Heart left ventricle (tissue), 16 donors: Measurements from ENCODE around the gene PIK3IP1. TPM values are rescaled to one million over a fixed set of nuclear protein-coding genes. Genes with fewer than 3 reads are reported as not detected.
A peak's percentile ranks its signal among the peaks of the same experiment; 100 is the strongest.

Experiments used
- ATAC-seq, 4 donors: fragments of 200-7000 bp; cut with Tn5 transposase; one replicate each; pipeline ENCODE4 v1.9.1; 2020 to 2022; ENCODE audit warnings: moderate library complexity in 4 of 4, mild to moderate bottlenecking in 3 of 4, moderate number of reproducible peaks in 1 of 4
- DNase-seq, 5 donors: peaks; one replicate each; pipeline ENCODE4 v3.0.0-alpha.2; 2020
- H3K27ac ChIP-seq, 12 donors: fragments of 200-600 bp; sonication (generic) in 4 of 12; one replicate each; pipeline versions ENCODE4 v1.5.0 to v1.8.0; 2016 to 2022; ENCODE audit warnings: mild to moderate bottlenecking in 2 of 12
- H3K27me3 ChIP-seq, 9 donors: fragments of 200-600 bp; sonication (generic) in 2 of 9; one replicate each; pipeline versions ENCODE4 v1.5.1 to v1.8.0; 2016 to 2022; ENCODE audit warnings: mild to moderate bottlenecking in 3 of 9
- H3K36me3 ChIP-seq, 9 donors: fragments of 200-600 bp; sonication (generic) in 2 of 9; one replicate each; pipeline versions ENCODE4 v1.5.0 to v1.8.0; 2018 to 2022; ENCODE audit warnings: mild to moderate bottlenecking in 2 of 9
- H3K4me1 ChIP-seq, 12 donors: fragments of 200-600 bp; sonication (generic) in 4 of 12; one replicate each; pipeline versions ENCODE4 v1.5.0 to v1.8.0; 2016 to 2022; ENCODE audit warnings: mild to moderate bottlenecking in 3 of 12
- H3K4me3 ChIP-seq, 12 donors: fragments of 200-600 bp; sonication (generic) in 4 of 12; one replicate each; pipeline versions ENCODE4 v1.5.0 to v1.8.0; 2017 to 2022; ENCODE audit warnings: mild to moderate bottlenecking in 9 of 12, moderate library complexity in 4 of 12
- H3K9me3 ChIP-seq, 12 donors: fragments of 200-600 bp; sonication (generic) in 4 of 12; one replicate each; pipeline versions ENCODE4 v1.5.0 to v1.8.0; 2016 to 2022; ENCODE audit warnings: mild to moderate bottlenecking in 1 of 12
- CTCF ChIP-seq, 12 donors: fragments of 200-600 bp; sonication (generic) in 4 of 12; IDR thresholded peaks; one replicate each; pipeline versions ENCODE4 v1.5.0 to v1.8.0; 2018 to 2022; ENCODE audit warnings: antibody characterized with exemption in 12 of 12, mild to moderate bottlenecking in 5 of 12
- POLR2A ChIP-seq, 2 donors: fragments of 450-650 bp; IDR thresholded peaks; one replicate each; pipeline ENCODE4 v1.6.1; 2017; ENCODE audit warnings: antibody characterized with exemption in 2 of 2, mild to moderate bottlenecking in 2 of 2, moderate library complexity in 2 of 2
- WGBS, 4 donors: extraction: QIAGEN DNeasy Blood & Tissue Kit in 2 of 4; methylation state at CpG; one replicate each; pipeline versions ENCODE4 v1.1.5 to v1.1.7; 2013 to 2018; 5-methylcytosine and 5-hydroxymethylcytosine counted together
- intact Hi-C, 10 donors: fragments of 100-400 bp; cut with DNase I; formaldehyde crosslinking; loops; one replicate each; pipeline versions ENCODE4 v1.11.1 to v1.14.2; 2022
- polyA plus RNA-seq, 2 donors: library from polyadenylated mRNA; stranded (reverse); fragments of 200-250 nt; gene quantifications; one replicate each; pipeline ENCODE4 v1.2.3, GENCODE V29; 2013
- total RNA-seq, 9 donors: library from RNA; depleted of rRNA in 2 of 9; stranded (reverse); fragments of >200 nt in 2 of 9; fragmentation: NEBNext Ultra II Directional in 3 of 9; extraction: Animal tissue kit (Norgen Biotek cat#: 25700) in 3 of 9; gene quantifications; one replicate each; pipeline versions ENCODE4 v1.1.0 to v1.2.4, GENCODE V29; 2016 to 2023
- donor health status: ischemic (EF 13 %, LVEDD 7.1; RV severe dilation, severe dysfunction).
- donor health status: healthy with polysubstance abuse.
- donor health status: DM: no; HTN: yes; CAD: no.
- donor health status: DM: no; HTN: no; CAD: no.
- donor health status: ischemic (EF 25% LVEDD 6.9; RV normal size, moderate dysfunction).
- donor health status: ischemic (EF 25% LVEDD 5.7; RV mildly dilated, moderate dysfunction).
- donor health status: healthy.
- donor health status: DM: yes; HTN: yes; CAD: no.
- donor health status: ischemic (EF 35%, LVEDD 5.7; RV mildly dilated, moderate dysfunction).
- donor health status: nonischemic (EF 11% LVEDD 7.7; RV severe dilation, severe dysfunction).
- donor health status: DM: yes; HTN: yes; CAD: no.
- donor health status: PGD.
- donor health status: ischemic (EF 29% LVEDD 5.4; RV normal size, mild dysfunction).
- donor health status: nonischemic (EF 23%, LVEDD 6.1; RV moderate dilation, normal function).

PIK3IP1 gene
- total and polyA plus RNA-seq, 11 donors = 3.8 to 40.7 (median 16.9) TPM

- Histone ChIP-seq H3K4me1 (peaks cover 2 to 80% (median 50%) of the 10 kb centered on the region in 12 donors), H3K27me3 (no peaks in the 10 kb centered on the region), H3K27ac (peak overlapping the region; percentile 75 to 99 (median 96)), H3K9me3 (no peaks in the 10 kb centered on the region), H3K36me3 (peaks cover 0 to 42% (median 33%) of the 10 kb centered on the region in 9 donors), H3K4me3 (peak overlapping the region; percentile 43 to 93 (median 70))
- 0 to 1% (median 1%) methylated on average over 31 to 95 of the region's 95 CpGs for WGBS, 4 donors
- intact Hi-C loops = loop anchor here in 3 of 10 donors (5.0 to 10.0 kb wide), 2 partner anchors 78 to 686 kb away; partner anchors contain the start of genes LIMK2 (in 2 of the 3) and TCN2 (in 1 of the 3)
- DNase-seq (peak; percentile 94 to 98 (median 97)), ATAC-seq (peak; percentile 90 to 94 (median 92))
- TF ChIP-seq POLR2A (IDR thresholded peaks at IDR 0.05) = peak; percentile 85 to 95
- TF ChIP-seq CTCF (IDR thresholded peaks at IDR 0.05) = no peak
Measured at GRCh38 chr22:31290494-31291471, 1.5 kb downstream of the PIK3IP1 start.

- no peaks in the 10 kb centered on the region for H3K27me3 ChIP-seq
- peaks cover 3 to 80% (median 47%) of the 10 kb centered on the region in 12 donors for H3K4me1 ChIP-seq
- 83 to 87% (median 84%) methylated on average over 13 of the region's 13 CpGs for WGBS, 4 donors
- H3K4me3 ChIP-seq = peak overlapping the region in 7 of 12 donors; percentile 60 to 93 (median 74)
- H3K9me3 ChIP-seq = no peaks in the 10 kb centered on the region
- DNase-seq (no peak), ATAC-seq (no peak)
- intact Hi-C loops = no loop called here
- peak overlapping the region in 10 of 12 donors; percentile 87 to 99 (median 96) for H3K27ac ChIP-seq
- TF ChIP-seq CTCF (IDR thresholded peaks at IDR 0.05) (no peak), POLR2A (IDR thresholded peaks at IDR 0.05) (no peak)
- peaks cover 0 to 56% (median 46%) of the 10 kb centered on the region in 9 donors for H3K36me3 ChIP-seq
Measured at GRCh38 chr22:31289344-31289743, 2.9 kb downstream of the PIK3IP1 start.

- TF ChIP-seq POLR2A (IDR thresholded peaks at IDR 0.05) (no peak), CTCF (IDR thresholded peaks at IDR 0.05) (no peak)
- Histone ChIP-seq H3K36me3 (peaks cover 0 to 63% (median 53%) of the 10 kb centered on the region in 9 donors), H3K4me3 (peak overlapping the region in 3 of 12 donors; percentile 60 to 93 (median 86)), H3K27me3 (no peaks in the 10 kb centered on the region), H3K27ac (peak overlapping the region in 9 of 12 donors; percentile 5 to 99 (median 95)), H3K9me3 (no peaks in the 10 kb centered on the region), H3K4me1 (peaks cover 3 to 76% (median 45%) of the 10 kb centered on the region in 12 donors)
- 51 to 65% (median 55%) methylated on average over 5 of the region's 5 CpGs for WGBS, 4 donors
- no peak for DNase-seq
- ATAC-seq = no peak
- intact Hi-C loops = no loop called here
Measured at GRCh38 chr22:31288496-31289240, 3.6 kb downstream of the PIK3IP1 start.
